Measurements from ENCODE around the gene CORT.

GRCh38 chr1:10479296-10479695 lies 29.5 kb downstream of the CORT start:
- TF ChIP-seq CTCF (IDR thresholded peaks at IDR 0.05) (no peak), POLR2A (IDR thresholded peaks at IDR 0.05) (no peak)
